ENCODE data around the gene DDX52. TPM values are rescaled to one million over a fixed set of nuclear protein-coding genes. Genes with fewer than 3 reads are reported as not detected.

DDX52 gene
- total and polyA plus RNA-seq, 2 donors, result 17.2 to 17.4 TPM

GRCh38 chr17:37608351-37609169 is 34.7 kb downstream of the DDX52 start:
- peak; percentile 28 to 65 (median 47) for DNase-seq (ENCODE audit: low read depth in 6 of 9, low spot score in 9 of 9)
- peaks cover 7 to 20% of the 10 kb centered on the region in 2 donors for H3K36me3 ChIP-seq (ENCODE audit: control insufficient read depth in 2 of 2, insufficient read depth in 2 of 2, low read length in 1 of 2)
- peaks cover 3 to 20% of the 10 kb centered on the region in 2 donors for H3K4me1 ChIP-seq (ENCODE audit: control insufficient read depth in 2 of 2, insufficient read depth in 2 of 2, low read length in 2 of 2)

DNA sequence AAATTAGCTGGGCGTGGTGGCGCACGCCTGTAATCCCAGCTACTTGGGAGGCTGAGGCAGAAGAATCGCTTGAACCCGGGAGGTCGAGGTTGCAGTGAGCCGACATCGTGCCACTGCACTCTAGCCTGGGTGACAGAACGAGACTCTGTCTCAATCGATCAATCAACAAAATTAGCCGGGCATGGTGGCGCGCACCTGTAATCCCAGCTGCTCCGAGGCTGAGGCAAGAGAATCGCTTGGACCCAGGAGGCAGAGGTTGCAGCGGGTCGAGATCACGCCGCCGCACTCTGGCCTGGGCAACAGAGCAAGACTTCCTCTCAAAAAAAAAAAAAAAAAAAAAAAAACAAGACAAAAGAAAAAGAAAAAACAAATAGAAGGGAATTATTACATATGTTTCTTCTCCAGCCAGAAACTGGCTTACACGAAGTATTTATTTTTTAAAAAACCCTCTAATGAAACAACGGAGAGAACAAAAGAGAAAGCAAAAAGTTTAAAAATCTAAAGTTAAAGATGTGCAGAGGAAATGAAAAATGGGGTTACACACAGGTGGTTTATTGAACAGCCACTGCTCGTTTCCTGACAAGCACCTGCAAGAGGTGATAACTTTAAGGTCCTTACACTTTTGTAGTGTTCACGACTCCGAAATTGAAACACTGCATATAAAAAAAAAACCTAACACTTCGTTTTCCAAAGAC is 35.5 kb downstream of the DDX52 start:
- Histone ChIP-seq H3K4me3 (ENCODE audit: low read length in 2 of 2) (peak overlapping the region; percentile 87 to 92), H3K4me1 (ENCODE audit: control insufficient read depth in 2 of 2, insufficient read depth in 2 of 2, low read length in 2 of 2) (peaks cover 3 to 20% of the 10 kb centered on the region in 2 donors), H3K27ac (ENCODE audit: low read depth in 1 of 2, low read length in 1 of 2) (peak overlapping the region; percentile 91 to 97), H3K9me3 (ENCODE audit: control insufficient read depth in 2 of 2, insufficient read depth in 1 of 2, low read length in 1 of 2) (peaks cover 0 to 4% of the 10 kb centered on the region in 2 donors), H3K27me3 (ENCODE audit: control insufficient read depth in 2 of 2, insufficient read depth in 1 of 2, low read length in 1 of 2) (no peaks in the 10 kb centered on the region), H3K36me3 (ENCODE audit: control insufficient read depth in 2 of 2, insufficient read depth in 2 of 2, low read length in 1 of 2) (peaks cover 10 to 20% of the 10 kb centered on the region in 2 donors)
- WGBS, result 49% methylated on average over 26 of the region's 26 CpGs
- DNase-seq (ENCODE audit: low read depth in 6 of 9, low spot score in 9 of 9), result peak in 8 of 9 donors; percentile 19 to 79 (median 48)

More at GRCh38 chr17:37608351-37609169, 34.7 kb downstream of the DDX52 start:
- H3K27me3 ChIP-seq (ENCODE audit: control insufficient read depth in 2 of 2, insufficient read depth in 1 of 2, low read length in 1 of 2), result no peaks in the 10 kb centered on the region
- peak overlapping the region; percentile 91 to 97 for H3K27ac ChIP-seq (ENCODE audit: low read depth in 1 of 2, low read length in 1 of 2)
- H3K4me3 ChIP-seq (ENCODE audit: low read length in 2 of 2), result peak overlapping the region; percentile 87 to 92
- under 1% methylated on average over 26 of the region's 26 CpGs for WGBS
- peaks cover 0 to 4% of the 10 kb centered on the region in 2 donors for H3K9me3 ChIP-seq (ENCODE audit: control insufficient read depth in 2 of 2, insufficient read depth in 1 of 2, low read length in 1 of 2)

DNA sequence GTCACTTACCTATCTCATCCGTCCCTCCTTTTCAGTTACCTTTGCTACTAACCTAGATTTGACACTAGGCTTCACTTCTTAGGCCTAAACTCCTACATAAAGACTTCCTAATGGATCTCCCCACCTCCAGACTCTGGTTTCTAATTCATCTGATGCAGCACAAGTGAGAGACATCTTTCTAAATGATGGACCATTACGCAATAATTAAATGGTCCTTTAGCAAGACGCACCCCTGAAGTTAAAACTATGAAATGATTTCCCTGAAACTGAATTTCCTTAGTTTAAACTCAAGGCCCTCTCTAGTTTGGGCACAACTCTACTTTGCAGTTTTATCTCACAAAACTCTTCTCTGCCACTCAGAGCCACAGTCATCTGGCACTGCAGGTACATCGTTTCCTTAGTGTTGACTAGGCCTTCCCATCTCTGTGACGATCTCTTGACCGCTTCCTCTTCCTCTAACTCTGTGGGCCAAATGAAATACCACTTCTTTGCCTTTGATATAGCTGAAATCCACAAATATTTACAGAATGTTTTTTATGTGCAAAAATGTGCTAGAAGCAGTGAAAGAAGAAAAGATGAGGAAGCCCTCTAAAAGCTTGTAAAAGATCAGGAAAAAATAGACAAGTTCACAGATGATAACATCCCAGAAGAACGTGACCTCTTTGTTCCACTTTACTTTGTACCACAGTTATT is 37.3 kb downstream of the DDX52 start:
- peak overlapping the region; percentile 5 to 11 for H3K4me3 ChIP-seq (ENCODE audit: low read length in 2 of 2)
- H3K27ac ChIP-seq (ENCODE audit: low read depth in 1 of 2, low read length in 1 of 2), result peak overlapping the region in 1 of 2 donors; percentile 66
- peaks cover 0 to 4% of the 10 kb centered on the region in 2 donors for H3K9me3 ChIP-seq (ENCODE audit: control insufficient read depth in 2 of 2, insufficient read depth in 1 of 2, low read length in 1 of 2)
- H3K4me1 ChIP-seq (ENCODE audit: control insufficient read depth in 2 of 2, insufficient read depth in 2 of 2, low read length in 2 of 2), result peaks cover 3 to 20% of the 10 kb centered on the region in 2 donors
- DNase-seq (ENCODE audit: low read depth in 6 of 9, low spot score in 9 of 9), result peak; percentile 9 to 78 (median 41)
- peaks cover 10 to 17% of the 10 kb centered on the region in 2 donors for H3K36me3 ChIP-seq (ENCODE audit: control insufficient read depth in 2 of 2, insufficient read depth in 2 of 2, low read length in 1 of 2)
- H3K27me3 ChIP-seq (ENCODE audit: control insufficient read depth in 2 of 2, insufficient read depth in 1 of 2, low read length in 1 of 2), result no peaks in the 10 kb centered on the region
- 36% methylated on average over 7 of the region's 7 CpGs for WGBS

GRCh38 chr17:37605081-37605480 is 38.2 kb downstream of the DDX52 start:
- 83% methylated on average over 4 of the region's 4 CpGs for WGBS
- H3K36me3 ChIP-seq (ENCODE audit: control insufficient read depth in 2 of 2, insufficient read depth in 2 of 2, low read length in 1 of 2), result peaks cover 10 to 24% of the 10 kb centered on the region in 2 donors
- H3K4me3 ChIP-seq (ENCODE audit: low read length in 2 of 2), result no peak overlapping the region
- peaks cover 0 to 4% of the 10 kb centered on the region in 2 donors for H3K9me3 ChIP-seq (ENCODE audit: control insufficient read depth in 2 of 2, insufficient read depth in 1 of 2, low read length in 1 of 2)
- no peaks in the 10 kb centered on the region for H3K27me3 ChIP-seq (ENCODE audit: control insufficient read depth in 2 of 2, insufficient read depth in 1 of 2, low read length in 1 of 2)
- peaks cover 3 to 20% of the 10 kb centered on the region in 2 donors for H3K4me1 ChIP-seq (ENCODE audit: control insufficient read depth in 2 of 2, insufficient read depth in 2 of 2, low read length in 2 of 2)
- DNase-seq (ENCODE audit: low read depth in 6 of 9, low spot score in 9 of 9), result no peak
- H3K27ac ChIP-seq (ENCODE audit: low read depth in 1 of 2, low read length in 1 of 2), result no peak overlapping the region

- WGBS, result 92% methylated on average over 6 of the region's 6 CpGs
- Histone ChIP-seq H3K4me1 (ENCODE audit: control insufficient read depth in 2 of 2, insufficient read depth in 2 of 2, low read length in 2 of 2) (peaks cover 3 to 15% of the 10 kb centered on the region in 2 donors), H3K27me3 (ENCODE audit: control insufficient read depth in 2 of 2, insufficient read depth in 1 of 2, low read length in 1 of 2) (no peaks in the 10 kb centered on the region), H3K4me3 (ENCODE audit: low read length in 2 of 2) (no peak overlapping the region), H3K9me3 (ENCODE audit: control insufficient read depth in 2 of 2, insufficient read depth in 1 of 2, low read length in 1 of 2) (peaks cover 0 to 4% of the 10 kb centered on the region in 2 donors), H3K36me3 (ENCODE audit: control insufficient read depth in 2 of 2, insufficient read depth in 2 of 2, low read length in 1 of 2) (peaks cover 10 to 24% of the 10 kb centered on the region in 2 donors), H3K27ac (ENCODE audit: low read depth in 1 of 2, low read length in 1 of 2) (no peak overlapping the region)
- DNase-seq (ENCODE audit: low read depth in 6 of 9, low spot score in 9 of 9), result no peak
Measured at GRCh38 chr17:37604556-37604955, 38.7 kb downstream of the DDX52 start.

GRCh38 chr17:37598145-37598544 is 45.1 kb downstream of the DDX52 start:
- 99% methylated on average over 2 of the region's 2 CpGs for WGBS
- Histone ChIP-seq H3K36me3 (ENCODE audit: control insufficient read depth in 2 of 2, insufficient read depth in 2 of 2, low read length in 1 of 2) (peaks cover 33 to 58% of the 10 kb centered on the region in 2 donors), H3K4me3 (ENCODE audit: low read length in 2 of 2) (no peak overlapping the region), H3K27me3 (ENCODE audit: control insufficient read depth in 2 of 2, insufficient read depth in 1 of 2, low read length in 1 of 2) (no peaks in the 10 kb centered on the region), H3K9me3 (ENCODE audit: control insufficient read depth in 2 of 2, insufficient read depth in 1 of 2, low read length in 1 of 2) (no peaks in the 10 kb centered on the region), H3K27ac (ENCODE audit: low read depth in 1 of 2, low read length in 1 of 2) (no peak overlapping the region), H3K4me1 (ENCODE audit: control insufficient read depth in 2 of 2, insufficient read depth in 2 of 2, low read length in 2 of 2) (no peaks in the 10 kb centered on the region)
- no peak for DNase-seq (ENCODE audit: low read depth in 6 of 9, low spot score in 9 of 9)

DNA sequence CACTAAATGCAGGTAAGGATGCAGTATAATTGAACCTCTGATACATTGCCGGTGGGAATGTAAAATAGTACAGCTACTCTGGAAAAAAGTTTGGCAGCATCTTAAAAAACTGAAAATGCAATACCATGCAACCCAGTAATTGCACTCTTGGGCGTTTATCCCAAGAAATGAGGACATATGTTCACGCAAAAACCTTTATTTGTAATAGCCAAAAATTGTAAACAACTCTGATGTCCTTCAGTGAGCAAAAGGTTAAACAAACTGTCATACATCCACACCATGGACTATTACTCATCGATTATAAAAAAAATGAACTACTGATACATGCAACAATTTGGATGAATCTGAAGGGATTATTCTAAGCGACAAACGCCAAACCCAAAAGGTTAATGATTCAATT is 51.0 kb downstream of the DDX52 start:
- H3K27me3 ChIP-seq (ENCODE audit: control insufficient read depth in 2 of 2, insufficient read depth in 1 of 2, low read length in 1 of 2), result no peaks in the 10 kb centered on the region
- H3K36me3 ChIP-seq (ENCODE audit: control insufficient read depth in 2 of 2, insufficient read depth in 2 of 2, low read length in 1 of 2), result peaks cover 38 to 59% of the 10 kb centered on the region in 2 donors
- no peak for DNase-seq (ENCODE audit: low read depth in 6 of 9, low spot score in 9 of 9)
- 97% methylated on average over 6 of the region's 6 CpGs for WGBS
- H3K4me1 ChIP-seq (ENCODE audit: control insufficient read depth in 2 of 2, insufficient read depth in 2 of 2, low read length in 2 of 2), result no peaks in the 10 kb centered on the region
- H3K27ac ChIP-seq (ENCODE audit: low read depth in 1 of 2, low read length in 1 of 2), result no peak overlapping the region
- no peaks in the 10 kb centered on the region for H3K9me3 ChIP-seq (ENCODE audit: control insufficient read depth in 2 of 2, insufficient read depth in 1 of 2, low read length in 1 of 2)
- no peak overlapping the region for H3K4me3 ChIP-seq (ENCODE audit: low read length in 2 of 2)

GRCh38 chr17:37585066-37585465 is 58.2 kb downstream of the DDX52 start:
- H3K36me3 ChIP-seq (ENCODE audit: control insufficient read depth in 2 of 2, insufficient read depth in 2 of 2, low read length in 1 of 2), result peaks cover 48 to 70% of the 10 kb centered on the region in 2 donors
- WGBS, result 96% methylated on average over 3 of the region's 3 CpGs
- no peaks in the 10 kb centered on the region for H3K9me3 ChIP-seq (ENCODE audit: control insufficient read depth in 2 of 2, insufficient read depth in 1 of 2, low read length in 1 of 2)
- H3K4me3 ChIP-seq (ENCODE audit: low read length in 2 of 2), result no peak overlapping the region
- no peak overlapping the region for H3K27ac ChIP-seq (ENCODE audit: low read depth in 1 of 2, low read length in 1 of 2)
- no peaks in the 10 kb centered on the region for H3K4me1 ChIP-seq (ENCODE audit: control insufficient read depth in 2 of 2, insufficient read depth in 2 of 2, low read length in 2 of 2)
- DNase-seq (ENCODE audit: low read depth in 6 of 9, low spot score in 9 of 9), result no peak
- H3K27me3 ChIP-seq (ENCODE audit: control insufficient read depth in 2 of 2, insufficient read depth in 1 of 2, low read length in 1 of 2), result no peaks in the 10 kb centered on the region
